Vagina (tissue), 2 donors: ENCODE results near the gene MRPS21.

Experiments
- CTCF ChIP-seq, 3 experiments: fragments of 450-650 bp in 2 of 3; fragments of 200-600 bp in 1 of 3; sonication (generic) in 1 of 3; IDR thresholded peaks; one replicate each; pipeline ENCODE4 v1.5.1; 2017 to 2019; ENCODE audit warnings: antibody characterized with exemption in 3 of 3, mild to moderate bottlenecking in 2 of 3, moderate library complexity in 2 of 3
- POLR2A ChIP-seq, 2 donors: fragments of 450-650 bp; IDR thresholded peaks; one replicate each; pipeline ENCODE4 v1.6.1; 2017; ENCODE audit warnings: antibody characterized with exemption in 2 of 2, mild to moderate bottlenecking in 2 of 2, moderate library complexity in 2 of 2

GRCh38 chr1:150352866-150353265, 59.2 kb downstream of the MRPS21 start:
- TF ChIP-seq CTCF (IDR thresholded peaks at IDR 0.05) (no peak), POLR2A (IDR thresholded peaks at IDR 0.05) (no peak)
